HCT116 (cell line): Measurements from ENCODE around the gene CNPY1.

Source experiments
- CTCF ChIP-seq, 3 experiments: fragments of 200-600 bp in 1 of 3; sonication (generic) in 1 of 3; IDR thresholded peaks in 2 of 3; conservative IDR thresholded peaks in 1 of 3; 2 replicates each; pipeline ENCODE4 v1.5.1; 2012 to 2017; ENCODE audit warnings: low read depth in 2 of 3, low read length in 2 of 3, antibody characterized with exemption in 1 of 3, borderline replicate concordance in 1 of 3, control low read depth in 1 of 3, mild to moderate bottlenecking in 1 of 3, mixed read lengths in 1 of 3, mixed run types in 1 of 3, moderate library complexity in 1 of 3; ENCODE audit not compliant: insufficient read depth in 1 of 3
- FOSL1 ChIP-seq: IDR thresholded peaks from 2 replicates; pipeline ENCODE4 v1.6.1; 2012; ENCODE audit warnings: low read depth
- POLR2A ChIP-seq: IDR thresholded peaks from 2 replicates; pipeline ENCODE4 v1.7.0; 2011; ENCODE audit warnings: borderline replicate concordance; ENCODE audit not compliant: insufficient read depth, insufficient read length; ENCODE audit errors: extremely low read depth
- POLR2AphosphoS5 ChIP-seq: IDR thresholded peaks from 2 replicates; pipeline ENCODE4 v1.6.1; 2011; ENCODE audit warnings: mild to moderate bottlenecking, low read depth, low read length, moderate library complexity
- REST ChIP-seq: IDR thresholded peaks from 2 replicates; pipeline ENCODE4 v1.6.1; 2012; ENCODE audit warnings: low read depth
- SP1 ChIP-seq: IDR thresholded peaks from 2 replicates; pipeline ENCODE4 v1.6.1; 2012; ENCODE audit warnings: low read depth
- ZBTB33 ChIP-seq: IDR thresholded peaks from 2 replicates; pipeline ENCODE4 v1.6.1; 2011; ENCODE audit warnings: mild to moderate bottlenecking, low read length, moderate library complexity; ENCODE audit not compliant: insufficient replicate concordance; ENCODE audit errors: extremely low read depth

- TF ChIP-seq CTCF (IDR thresholded peaks at IDR 0.05 in 2 of 3, conservative IDR thresholded peaks at IDR 0.05 in 1 of 3; ENCODE audit: borderline replicate concordance in 1 of 3, insufficient read depth in 1 of 3, low read depth in 2 of 3, low read length in 2 of 3) (no peak), SP1 (no peak), ZBTB33 (no peak), REST (no peak), POLR2AphosphoS5 (no peak), POLR2A (no peak), FOSL1 (no peak)
Measured at GRCh38 chr7:155547161-155547791, 917 bp upstream of the CNPY1 start.
